ENCODE results near the gene SLC46A3. TPM values are rescaled to one million over a fixed set of nuclear protein-coding genes. Genes with fewer than 3 reads are reported as not detected.

Gene SLC46A3
- total RNA-seq, 4 donors from 2014 or later = 9.4 to 14.0 (median 10.6) TPM

GRCh38 chr13:28750187-28751045 is 31.6 kb upstream of the SLC46A3 start:
- 76% methylated on average over 5 of the region's 5 CpGs for WGBS
- no peaks in the 10 kb centered on the region for H3K27me3 ChIP-seq

GRCh38 chr13:28747851-28748250 is 29.1 kb upstream of the SLC46A3 start:
- WGBS = 86% methylated on average over 1 of the region's 1 CpG
- TF ChIP-seq CTCF (IDR thresholded peaks at IDR 0.05) (no peak), POLR2A (IDR thresholded peaks at IDR 0.05; ENCODE audit: low read depth) (no peak), POLR2AphosphoS5 (IDR thresholded peaks at IDR 0.05) (no peak), EP300 (IDR thresholded peaks at IDR 0.05) (no peak)
- DNase-seq (ENCODE audit: extremely low spot score) = no peak

More at GRCh38 chr13:28750187-28751045, 31.6 kb upstream of the SLC46A3 start:
- Histone ChIP-seq H3K36me3 (no peaks in the 10 kb centered on the region), H3K4me3 (no peak overlapping the region), H3K9me3 (no peaks in the 10 kb centered on the region), H3K27ac (replicated peaks in 1 of 4) (no peak overlapping the region), H3K4me1 (peaks cover 13 to 15% (median 15%) of the 10 kb centered on the region in 4 donors)
- peak; percentile 37 for DNase-seq (ENCODE audit: extremely low spot score)
- TF ChIP-seq POLR2A (IDR thresholded peaks at IDR 0.05; ENCODE audit: low read depth) (no peak), EP300 (IDR thresholded peaks at IDR 0.05) (no peak), CTCF (IDR thresholded peaks at IDR 0.05) (no peak), POLR2AphosphoS5 (IDR thresholded peaks at IDR 0.05) (no peak)
- intact Hi-C loops (cut with DNase I) = no loop called here

GRCh38 chr13:28746287-28746612 is 27.5 kb upstream of the SLC46A3 start:
- 81% methylated on average over 4 of the region's 4 CpGs for WGBS
- intact Hi-C loops (cut with DNase I) = no loop called here
- no peaks in the 10 kb centered on the region for H3K27me3 ChIP-seq
- H3K4me1 ChIP-seq = peaks cover 0 to 4% (median 0%) of the 10 kb centered on the region in 4 donors
- H3K36me3 ChIP-seq = no peaks in the 10 kb centered on the region
- TF ChIP-seq POLR2A (IDR thresholded peaks at IDR 0.05; ENCODE audit: low read depth) (no peak), CTCF (IDR thresholded peaks at IDR 0.05) (no peak), EP300 (IDR thresholded peaks at IDR 0.05) (no peak), POLR2AphosphoS5 (IDR thresholded peaks at IDR 0.05) (no peak)
- no peak for DNase-seq (ENCODE audit: extremely low spot score)
- H3K4me3 ChIP-seq = no peak overlapping the region
- no peak overlapping the region for H3K27ac ChIP-seq (replicated peaks in 1 of 4)
- H3K9me3 ChIP-seq = no peaks in the 10 kb centered on the region

More at GRCh38 chr13:28747851-28748250, 29.1 kb upstream of the SLC46A3 start:
- intact Hi-C loops (cut with DNase I) = no loop called here
- H3K36me3 ChIP-seq = no peaks in the 10 kb centered on the region
- no peak overlapping the region for H3K27ac ChIP-seq (replicated peaks in 1 of 4)
- H3K9me3 ChIP-seq = no peaks in the 10 kb centered on the region
- peaks cover 0 to 4% (median 1%) of the 10 kb centered on the region in 4 donors for H3K4me1 ChIP-seq
- no peaks in the 10 kb centered on the region for H3K27me3 ChIP-seq
- no peak overlapping the region for H3K4me3 ChIP-seq

- intact Hi-C loops (cut with DNase I) = no loop called here
- DNase-seq (ENCODE audit: extremely low spot score) = no peak
- WGBS = 73% methylated on average over 6 of the region's 6 CpGs
- H3K27me3 ChIP-seq = no peaks in the 10 kb centered on the region
- no peak for TF ChIP-seq CTCF (IDR thresholded peaks at IDR 0.05)
- TF ChIP-seq POLR2AphosphoS5 (IDR thresholded peaks at IDR 0.05) = no peak
- no peak for TF ChIP-seq EP300 (IDR thresholded peaks at IDR 0.05)
- no peak for TF ChIP-seq POLR2A (IDR thresholded peaks at IDR 0.05; ENCODE audit: low read depth)
- H3K27ac ChIP-seq (replicated peaks in 1 of 4) = no peak overlapping the region
- H3K36me3 ChIP-seq = no peaks in the 10 kb centered on the region
- no peak overlapping the region for H3K4me3 ChIP-seq
- peaks cover 0 to 4% (median 0%) of the 10 kb centered on the region in 4 donors for H3K4me1 ChIP-seq
- no peaks in the 10 kb centered on the region for H3K9me3 ChIP-seq
Measured at GRCh38 chr13:28744656-28745055, 25.9 kb upstream of the SLC46A3 start.

Measured in esophagus muscularis mucosa (tissue), 4 donors.